T-helper 2 cell treated with Interferon-gamma antibody and Interleukin-4, amounts not matched to agents 100 ng/mL and 5 ng/mL, for 36 hours (primary cell): ENCODE data around the gene TK1. TPM values are rescaled to one million over a fixed set of nuclear protein-coding genes. Genes with fewer than 3 reads are reported as not detected.

Experiments used
- intact Hi-C: fragments of 100-400 bp; cut with micrococcal nuclease; formaldehyde crosslinking; loops from one replicate; pipeline ENCODE4 v1.15.1; 2023
- total RNA-seq: library from RNA; stranded (reverse); gene quantifications from 2 replicates; pipeline ENCODE4 v1.2.3, GENCODE V29; 2022

TK1 gene
- total RNA-seq, 1 donor from 2014 or later = 76.1 TPM

DNA sequence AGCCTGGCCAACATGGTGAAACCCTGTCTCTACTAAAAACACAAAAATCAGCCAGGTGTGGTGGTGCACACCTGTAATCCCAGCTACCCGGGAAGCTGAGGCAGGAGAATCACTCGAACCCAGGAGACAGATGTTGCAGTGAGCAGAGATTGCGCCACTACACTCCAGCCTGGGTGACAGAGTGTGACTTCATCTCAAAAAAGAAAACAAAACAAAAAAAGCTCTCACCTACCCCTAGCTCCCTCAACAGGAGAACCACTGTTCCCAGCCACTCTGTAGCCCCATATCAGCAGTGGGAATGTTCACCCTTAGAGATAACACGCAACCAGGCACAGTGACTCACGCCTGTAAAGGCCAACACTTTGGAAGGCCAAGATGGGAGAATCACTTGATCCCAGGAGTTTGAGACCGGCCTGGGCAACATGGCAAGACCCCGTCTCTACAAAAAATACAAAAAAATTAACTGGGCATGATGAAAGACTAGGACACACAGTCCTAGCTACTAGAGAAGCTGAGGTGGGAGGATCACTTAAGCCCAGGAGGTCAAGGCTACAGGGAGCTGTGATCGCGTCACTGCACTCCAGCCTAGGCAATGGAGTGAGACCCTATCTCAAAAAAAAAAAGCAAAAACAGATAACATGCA, 50.9 kb downstream of the TK1 start:
- intact Hi-C loops = loop anchor here (2.0 to 10.0 kb wide), 4 partner anchors 15 to 1899 kb away; partner anchors contain the start of genes CCDC40 and TBC1D16

DNA sequence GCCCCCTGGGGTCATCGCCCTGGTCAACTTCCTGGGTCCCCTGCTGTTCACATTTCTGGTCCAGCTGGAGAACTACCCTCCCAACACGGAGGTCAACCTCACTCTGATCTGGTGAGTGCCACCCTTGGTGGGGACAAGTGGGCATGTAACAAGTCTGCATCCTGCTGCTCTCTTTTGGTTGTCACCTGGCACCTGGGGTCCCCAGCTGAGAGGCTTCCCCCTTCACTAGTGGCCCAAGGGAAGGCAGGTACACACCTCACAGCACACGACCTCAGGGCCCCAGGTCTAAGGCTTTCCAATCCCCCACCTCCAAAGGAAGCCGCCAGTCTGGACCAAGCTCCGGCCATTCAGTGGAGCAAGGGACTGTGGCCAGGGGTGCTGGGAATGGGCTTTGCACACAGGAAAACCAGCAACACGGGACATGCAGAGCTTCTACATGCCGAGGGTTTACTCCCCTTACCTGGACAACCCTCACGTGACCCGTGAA, 51.9 kb downstream of the TK1 start:
- intact Hi-C loops = loop anchor here (1.0 to 10.0 kb wide), 9 partner anchors 14 to 1900 kb away; partner anchors contain the start of genes CCDC40, MFSD11, SRSF2 and TBC1D16

DNA sequence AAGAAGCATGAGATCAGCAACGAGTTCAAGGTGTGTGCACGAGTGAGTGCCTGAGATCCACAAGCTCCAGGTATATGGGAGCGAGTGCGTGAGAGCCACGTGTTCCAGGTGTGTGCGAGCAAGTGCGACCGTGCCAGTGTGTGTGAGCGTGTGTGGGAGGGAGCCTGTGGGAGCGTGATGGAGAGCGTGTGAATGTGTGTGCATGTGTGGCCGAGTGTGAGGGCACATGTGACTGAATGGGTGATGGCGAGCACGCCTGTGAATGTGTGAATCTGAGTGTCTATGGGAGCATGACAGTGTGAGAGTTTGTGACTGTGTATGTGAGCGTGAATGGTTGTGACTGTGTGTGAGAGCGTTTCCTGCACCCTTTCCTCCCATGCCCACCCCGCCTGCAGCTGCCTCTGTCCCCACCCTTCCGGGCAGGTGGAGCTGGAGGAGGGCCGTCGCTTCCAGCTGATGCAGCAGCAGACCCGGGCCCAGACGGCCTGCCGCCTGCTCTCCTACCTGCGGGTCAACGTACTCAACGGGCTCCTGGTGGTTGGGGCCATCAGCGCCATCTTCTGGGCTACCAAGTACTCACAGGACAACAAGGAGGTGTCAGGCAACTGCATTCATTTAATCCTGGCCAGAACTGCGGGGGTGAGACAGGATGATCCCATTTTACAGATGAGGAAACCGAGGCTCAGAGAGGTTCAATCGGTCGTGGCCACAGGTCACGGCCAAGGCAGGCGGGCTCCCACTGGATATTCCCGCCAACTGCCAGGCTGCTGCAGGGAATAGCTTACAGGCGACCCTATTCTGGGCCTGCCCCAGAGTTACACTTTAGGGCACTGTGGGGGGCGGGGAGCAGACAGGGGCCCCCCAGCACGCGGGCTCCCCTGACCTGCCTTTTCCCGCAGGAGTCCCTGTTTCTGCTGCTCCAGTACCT, 52.6 kb downstream of the TK1 start:
- intact Hi-C loops = loop anchor here (1.0 to 10.0 kb wide), 9 partner anchors 13 to 1901 kb away; partner anchors contain the start of genes CCDC40, MFSD11, SRSF2 and TBC1D16

DNA sequence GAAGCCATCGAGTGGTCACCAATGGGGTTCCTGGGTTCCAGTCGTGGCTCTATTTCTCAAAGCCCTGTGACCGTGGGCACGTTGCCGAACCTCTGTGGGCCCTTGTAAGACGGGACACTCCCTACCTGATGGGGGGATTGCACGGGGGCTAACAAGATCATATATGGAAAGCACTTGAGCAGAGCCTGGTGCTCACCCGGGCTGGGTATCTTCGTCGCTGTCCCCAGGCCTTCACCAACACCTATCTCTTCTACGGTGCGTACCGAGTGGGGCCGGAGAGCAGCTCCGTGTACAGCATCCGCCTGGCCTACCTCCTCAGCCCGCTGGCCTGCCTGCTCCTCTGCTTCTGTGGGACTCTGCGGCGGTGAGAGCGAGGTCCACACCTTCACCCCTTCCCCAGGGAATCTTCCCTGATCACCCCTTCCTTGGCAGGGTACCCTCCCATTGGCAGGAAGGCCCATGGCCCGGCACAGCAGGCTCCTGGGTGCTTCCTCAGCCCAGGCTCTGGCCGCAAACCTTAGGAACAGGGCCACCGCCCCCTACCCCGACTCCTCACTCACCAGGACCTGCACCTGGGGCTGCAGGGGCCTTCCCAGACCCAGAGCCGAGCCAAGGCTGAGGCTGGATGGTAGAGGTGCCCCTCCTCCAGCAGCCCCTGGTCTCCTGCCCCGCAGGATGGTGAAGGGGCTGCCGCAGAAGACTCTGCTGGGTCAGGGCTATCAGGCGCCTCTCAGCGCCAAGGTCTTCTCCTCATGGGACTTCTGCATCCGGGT, 53.5 kb downstream of the TK1 start:
- intact Hi-C loops = loop anchor here (5.0 to 10.0 kb wide), 6 partner anchors 44 to 1901 kb away; partner anchors contain the start of genes CCDC40, MFSD11, SRSF2 and TBC1D16

DNA sequence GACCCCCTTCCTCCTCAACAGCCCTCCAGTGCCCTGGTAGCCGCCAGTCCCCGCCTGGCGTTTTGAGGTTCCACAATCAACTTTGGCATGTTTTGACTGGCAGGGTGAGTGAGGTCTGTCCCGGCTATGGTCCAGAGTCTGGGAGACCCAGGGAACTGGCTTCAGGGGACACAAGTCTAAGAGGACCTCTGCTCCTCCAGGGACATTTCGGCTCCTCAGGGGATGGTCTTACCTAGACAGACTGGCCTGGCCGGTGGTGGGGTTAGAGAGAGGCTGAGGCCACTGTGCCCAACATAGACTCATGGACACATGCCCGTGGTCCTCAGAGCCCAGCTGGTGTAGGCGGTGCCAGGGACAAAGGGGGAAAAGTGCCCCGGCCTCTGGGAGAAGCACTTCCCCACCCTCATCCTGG, 54.1 kb downstream of the TK1 start:
- intact Hi-C loops = loop anchor here (5.0 to 10.0 kb wide), 6 partner anchors 45 to 1902 kb away; partner anchors contain the start of genes CCDC40, MFSD11, SRSF2 and TBC1D16

DNA sequence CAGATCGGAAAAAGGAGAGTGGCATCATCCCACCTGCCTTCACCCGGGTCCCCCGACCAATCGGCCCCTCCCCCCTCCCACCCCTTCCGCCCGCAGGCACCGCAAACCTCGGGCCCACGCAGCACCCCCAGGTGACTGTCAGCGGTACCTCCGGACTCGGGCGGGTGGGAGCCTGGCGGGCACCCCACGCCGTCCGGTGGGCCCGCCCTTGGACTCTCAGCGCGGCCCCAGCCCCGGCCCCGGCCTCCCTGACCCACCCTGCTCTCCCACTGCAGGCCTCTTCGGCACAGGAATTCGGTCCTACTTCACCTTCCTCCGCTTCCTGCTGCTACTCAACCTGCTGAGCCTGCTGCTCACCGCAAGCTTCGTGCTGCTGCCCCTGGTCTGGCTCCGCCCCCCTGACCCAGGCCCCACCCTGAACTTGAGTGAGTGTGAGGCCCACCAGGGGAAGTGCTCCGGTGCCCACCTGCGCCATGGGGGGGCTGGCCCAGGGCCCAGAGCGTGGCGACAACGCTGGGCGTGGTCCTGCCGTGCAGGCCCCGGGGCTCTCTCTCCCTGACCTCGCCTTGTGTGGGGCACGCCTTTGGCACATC, 54.7 kb downstream of the TK1 start:
- intact Hi-C loops = loop anchor here (5.0 to 10.0 kb wide), 6 partner anchors 45 to 1903 kb away; partner anchors contain the start of genes CCDC40, MFSD11, SRSF2 and TBC1D16

DNA sequence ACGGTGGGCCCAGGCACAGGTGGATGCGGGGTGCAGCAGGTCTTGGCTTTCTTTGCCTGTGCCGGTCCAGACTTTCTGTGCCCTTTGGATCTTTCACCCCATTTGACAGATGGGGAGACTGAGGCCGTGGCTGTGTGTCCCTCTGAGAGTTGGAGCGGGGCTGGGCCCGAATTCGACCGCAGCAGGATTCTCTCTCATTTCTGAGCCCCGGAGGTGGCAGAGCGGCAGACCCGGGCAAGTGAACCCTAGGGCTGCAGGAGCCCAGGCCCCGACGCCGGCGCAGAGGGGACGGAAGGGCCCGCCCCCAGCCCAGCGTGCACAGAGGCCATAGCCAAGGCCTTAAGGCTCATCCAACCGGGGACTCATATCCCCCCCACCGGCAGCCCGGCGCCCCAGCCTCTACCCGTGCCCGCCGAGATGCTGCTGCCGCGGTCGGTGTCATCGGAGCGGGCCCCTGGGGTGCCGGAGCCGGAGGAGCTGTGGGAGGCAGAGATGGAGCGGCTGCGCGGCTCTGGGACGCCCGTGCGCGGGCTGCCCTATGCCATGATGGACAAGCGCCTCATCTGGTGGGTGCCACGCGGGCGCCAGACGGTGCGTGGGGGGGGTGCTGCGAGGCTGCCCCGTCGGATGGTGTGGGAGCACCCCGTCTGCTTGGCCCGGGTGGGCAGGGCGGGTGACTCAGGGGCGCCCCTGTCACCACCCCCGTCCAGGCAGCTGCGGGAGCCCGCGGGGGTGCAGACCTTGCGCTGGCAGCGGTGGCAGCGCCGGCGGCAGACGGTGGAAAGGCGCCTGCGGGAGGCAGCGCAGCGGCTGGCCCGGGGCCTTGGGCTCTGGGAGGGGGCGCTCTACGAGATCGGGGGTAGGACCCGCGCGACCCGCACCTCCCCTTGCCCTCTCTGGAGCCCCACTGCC, 55.4 kb downstream of the TK1 start:
- intact Hi-C loops = loop anchor here (2.0 to 10.0 kb wide), 8 partner anchors 46 to 1903 kb away; partner anchors contain the start of genes AFMID, CCDC40, MFSD11 and SOCS3

DNA sequence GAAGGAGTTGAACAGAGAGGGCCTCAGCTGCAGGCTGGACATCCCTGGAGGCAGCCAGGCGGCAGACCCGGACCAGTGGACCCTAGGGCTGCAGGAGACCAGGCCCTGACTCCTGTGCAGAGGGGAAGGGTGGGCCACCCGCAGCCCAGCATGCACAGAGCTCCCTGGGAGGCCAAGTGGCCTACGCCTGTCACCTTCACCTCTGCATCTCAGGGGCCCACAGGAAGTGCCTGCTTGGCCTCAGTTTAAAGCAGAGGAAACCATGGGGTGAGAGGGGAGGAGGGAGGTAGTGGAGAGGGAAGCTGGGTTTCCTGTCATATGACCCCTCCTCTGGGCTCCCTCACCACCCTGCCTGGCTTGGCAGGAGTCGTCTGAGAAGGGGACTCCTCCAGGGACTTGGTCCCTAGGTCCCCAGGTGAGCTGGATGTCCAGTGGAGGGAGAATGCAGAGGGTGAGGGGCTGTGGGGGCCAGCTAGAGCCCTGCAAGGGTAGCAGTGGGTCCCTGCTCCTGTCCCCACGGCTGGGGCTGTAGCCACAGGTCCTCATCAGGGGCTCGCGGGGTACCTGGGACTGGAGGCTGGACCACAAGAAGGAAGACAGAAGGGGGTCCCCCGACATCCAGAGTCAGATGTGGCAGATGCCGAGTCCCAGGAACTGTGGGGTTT, 56.3 kb downstream of the TK1 start, which contains the start of gene TMC8:
Gene TMC8 (plus strand): TSS at position 335 of the 665 bp plus-strand sequence. CDS start 818 bp downstream, outside the sequence.
- intact Hi-C loops = loop anchor here (1.0 to 10.0 kb wide), 10 partner anchors 9 to 1904 kb away; partner anchors contain the start of genes AFMID, CCDC40, MFSD11 and SOCS3

DNA sequence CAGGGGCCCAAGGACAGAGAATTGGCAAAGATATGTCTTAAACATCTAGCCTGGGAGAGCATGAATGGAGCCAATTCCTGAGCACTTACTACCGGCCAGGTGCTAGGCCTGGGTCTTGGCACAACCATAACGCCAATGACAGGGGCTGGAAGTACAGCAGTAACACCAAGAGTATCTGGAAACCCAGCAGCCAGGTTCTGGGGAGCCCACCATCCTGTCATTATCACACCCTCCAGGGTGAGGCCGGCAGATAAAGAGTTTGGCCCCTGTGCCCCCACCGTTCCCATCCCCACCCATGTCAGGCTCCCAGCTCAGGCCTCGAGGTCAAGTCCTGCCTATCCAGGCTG, 56.8 kb downstream of the TK1 start:
- intact Hi-C loops = loop anchor here (1.0 to 10.0 kb wide), 10 partner anchors 9 to 1905 kb away; partner anchors contain the start of genes AFMID, CCDC40, MFSD11 and SOCS3

DNA sequence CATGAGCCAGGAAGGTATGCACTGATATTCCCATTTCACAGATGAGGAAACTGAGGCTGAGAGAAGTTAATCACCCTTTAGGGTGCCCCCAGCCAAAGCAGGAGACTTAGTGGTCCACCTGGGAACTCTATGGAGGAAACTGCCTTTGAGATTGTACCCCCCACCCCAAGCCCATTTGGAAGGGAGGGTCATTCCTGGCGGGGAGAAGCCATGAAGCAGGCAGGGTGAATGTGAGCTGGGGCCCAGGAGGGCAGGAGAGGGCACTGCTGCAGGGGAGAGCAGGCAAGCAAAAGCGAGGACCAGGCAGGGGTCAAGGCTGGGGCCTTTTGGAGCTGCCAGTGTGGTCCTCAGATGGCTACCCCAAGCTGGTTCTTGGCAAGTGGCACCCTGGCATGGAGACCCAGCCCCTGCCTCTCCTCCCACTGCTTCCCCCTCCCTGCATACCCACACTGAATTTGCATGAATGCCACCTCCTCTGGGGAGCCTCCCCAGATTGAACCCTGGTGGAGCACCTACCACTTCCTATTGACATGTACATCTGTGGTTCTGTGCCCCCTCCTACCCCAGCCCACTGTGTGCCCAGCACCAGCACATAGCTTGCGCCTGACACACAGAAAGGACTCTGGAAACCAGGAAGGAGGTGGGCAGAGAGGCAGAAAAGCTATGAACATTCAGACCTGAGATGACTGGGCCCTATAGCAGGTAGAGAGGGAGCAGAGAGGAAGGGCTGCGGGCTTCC, 57.3 kb downstream of the TK1 start:
- intact Hi-C loops = loop anchor here (1.0 to 10.0 kb wide), 10 partner anchors 8 to 1905 kb away; partner anchors contain the start of genes AFMID, CCDC40, MFSD11 and SOCS3

DNA sequence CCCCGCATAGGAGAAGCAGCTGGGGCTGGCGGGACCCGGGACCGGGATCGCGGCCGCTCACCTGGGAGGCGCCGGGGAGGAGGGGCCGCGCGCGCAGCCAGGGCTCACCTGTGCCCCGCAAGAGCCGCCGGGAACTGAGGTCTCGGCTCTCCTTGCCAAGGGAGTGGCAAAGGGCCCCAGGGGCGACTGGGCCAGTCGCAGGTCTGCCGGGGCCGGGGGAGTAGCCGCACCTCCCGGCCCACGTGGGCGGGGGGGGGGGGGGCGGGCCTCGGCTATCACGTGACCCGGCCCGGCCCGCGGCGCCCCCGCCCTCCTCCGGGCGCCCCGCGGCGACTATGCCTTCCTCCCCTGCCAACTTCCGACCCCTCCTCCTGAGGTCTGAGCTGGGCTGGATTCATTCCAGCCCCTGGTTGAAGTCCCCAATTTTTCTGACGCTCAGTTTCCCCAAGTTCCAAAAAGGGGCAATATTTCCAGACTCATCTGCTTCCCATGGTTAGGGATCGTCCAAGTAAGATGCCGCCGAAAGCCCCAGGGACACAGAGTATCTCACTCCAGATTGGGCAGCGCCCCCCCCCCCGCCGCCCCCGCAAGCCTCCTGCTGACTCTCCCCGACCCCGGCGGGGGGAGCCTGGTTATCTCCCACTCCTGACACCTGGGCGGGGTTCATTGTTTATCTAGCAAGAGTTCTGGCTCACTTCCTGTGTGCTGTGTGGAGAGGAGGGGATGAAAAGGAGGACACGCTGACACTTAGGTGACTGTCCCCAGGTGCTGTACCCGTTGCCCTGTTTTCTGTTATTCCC, 58.1 kb downstream of the TK1 start, which contains the start of gene TMC6:
Gene TMC6 (minus strand): TSS at position 205 of the 800 bp plus-strand sequence. CDS start 1,923 bp downstream, outside the sequence.
- intact Hi-C loops = no loop called here

DNA sequence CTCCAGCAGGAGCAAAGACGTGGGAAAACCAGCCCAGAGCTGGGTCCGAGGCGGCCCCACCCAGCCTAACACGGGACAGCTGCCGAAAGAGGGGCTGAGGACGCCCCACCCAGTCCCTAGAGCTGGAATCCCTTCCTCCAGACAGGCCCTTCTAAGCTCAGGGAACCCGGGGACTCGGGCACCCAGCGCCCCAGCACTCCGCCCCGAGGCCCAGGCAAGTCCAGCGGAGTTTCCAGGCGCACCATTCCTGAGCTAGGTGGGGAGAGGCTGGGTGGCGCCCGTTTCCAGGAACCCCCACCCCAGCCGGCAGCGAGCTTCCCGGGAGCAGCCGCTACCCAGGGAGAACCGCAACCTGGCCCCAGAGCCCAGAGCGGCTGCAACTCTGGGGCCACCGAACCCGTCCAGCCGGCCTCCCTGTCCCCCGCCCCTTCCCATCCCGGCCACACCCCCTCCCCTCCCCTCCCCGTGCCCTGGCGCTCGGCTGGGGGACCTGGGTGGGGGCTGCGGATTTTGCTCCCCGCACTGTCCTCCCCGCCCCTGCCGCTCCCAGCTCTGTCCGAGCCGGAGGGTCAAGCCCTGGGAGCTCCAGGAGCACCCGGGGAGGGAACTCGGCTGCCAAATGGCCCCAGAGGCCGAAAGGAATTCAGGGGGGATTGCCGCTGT, 58.8 kb downstream of the TK1 start:
- intact Hi-C loops = no loop called here

DNA sequence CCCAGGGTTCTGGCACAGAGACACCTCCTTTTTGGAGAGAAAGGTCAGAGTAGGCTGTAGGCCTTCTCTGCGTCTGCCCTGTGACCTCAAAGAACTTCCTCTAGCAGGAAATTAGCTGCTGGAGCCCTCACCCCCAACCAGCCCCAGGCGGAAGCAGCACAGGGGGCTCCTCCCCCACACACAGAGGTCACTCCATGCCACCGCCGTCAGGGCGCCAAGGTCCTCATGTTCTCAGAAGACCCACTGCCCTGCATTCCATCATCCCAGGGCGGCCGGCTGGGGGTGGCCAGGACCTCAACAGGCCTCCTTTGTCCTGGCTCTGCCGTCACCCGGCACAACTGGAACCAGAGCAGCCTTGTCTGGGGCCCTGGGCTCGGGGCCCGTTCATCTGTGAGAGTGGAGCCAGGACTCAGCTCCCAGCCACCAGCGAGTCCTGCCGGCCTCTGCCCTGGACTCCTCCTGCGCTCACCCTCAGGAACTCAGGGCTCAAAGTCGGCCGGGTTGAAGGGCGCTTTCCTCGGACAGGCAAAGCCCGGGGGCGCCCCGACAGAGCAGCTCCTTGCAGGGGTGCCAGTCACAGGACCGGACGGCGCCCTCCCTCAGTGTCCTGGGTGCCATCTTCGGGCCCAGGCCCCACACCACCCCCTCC, 59.5 kb downstream of the TK1 start:
- intact Hi-C loops = no loop called here

DNA sequence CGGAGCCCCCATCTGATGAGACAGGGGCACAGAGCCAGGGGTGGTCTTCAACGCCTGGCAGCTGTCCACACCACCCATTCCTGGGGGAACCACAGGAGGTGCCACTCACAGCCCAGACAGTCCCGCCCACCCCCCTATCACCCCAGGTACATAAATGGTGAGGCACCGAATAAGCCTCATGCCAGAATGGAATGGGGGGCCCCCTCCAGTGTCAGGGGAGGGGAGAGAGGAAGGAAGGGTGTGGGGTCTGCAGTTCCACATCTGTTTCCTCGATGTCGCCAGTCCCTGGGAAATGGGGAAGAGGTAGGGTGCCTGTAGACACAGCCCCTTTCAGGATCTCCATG, 60.0 kb downstream of the TK1 start:
- intact Hi-C loops = no loop called here

DNA sequence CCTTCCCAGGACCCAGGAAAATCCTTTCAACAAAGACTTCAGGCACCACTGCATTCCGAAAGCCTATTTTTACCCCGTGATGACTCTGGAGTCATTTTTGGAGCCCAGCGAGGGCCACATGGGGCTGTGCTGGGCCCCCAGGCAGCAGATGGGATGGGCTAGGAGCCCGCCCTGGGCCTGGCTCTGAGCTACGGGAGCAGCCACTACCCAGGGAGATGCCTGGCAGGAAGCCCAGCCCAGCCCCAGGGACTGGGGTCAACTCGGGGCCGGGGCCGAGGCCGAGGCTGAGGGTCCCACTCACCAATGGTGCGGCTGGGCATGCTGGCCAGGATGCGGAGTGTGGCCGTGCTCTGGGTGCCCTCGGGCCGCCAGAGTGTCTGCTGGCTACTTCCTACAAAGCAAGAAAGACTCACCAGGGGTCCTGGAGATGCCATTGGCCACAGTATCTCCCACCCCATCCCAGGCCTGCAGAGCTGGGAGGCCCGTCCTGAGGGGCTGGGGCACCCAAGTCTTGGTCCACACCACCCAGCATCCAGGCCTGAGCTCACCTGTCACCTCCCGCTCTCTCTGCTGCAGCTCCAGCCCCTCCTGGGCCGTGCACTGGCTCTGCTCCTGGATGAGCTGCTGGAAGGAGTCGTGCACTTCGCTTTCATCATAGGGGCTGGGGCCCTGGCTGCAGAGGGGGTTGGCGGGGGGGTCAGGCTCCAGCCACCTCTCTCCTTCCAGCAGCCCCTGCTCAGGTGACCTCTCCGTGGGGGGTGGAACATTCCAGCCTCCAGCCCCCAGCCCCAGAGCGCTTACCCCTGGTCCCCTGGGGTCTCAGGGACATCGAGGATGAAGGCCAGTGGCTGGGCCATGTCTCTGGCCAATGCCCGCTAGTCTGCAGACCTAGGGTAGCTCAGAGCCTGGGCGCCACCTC, 60.6 kb downstream of the TK1 start:
- intact Hi-C loops = no loop called here
